ENCODE measurements around the gene BMP3. TPM values are rescaled to one million over a fixed set of nuclear protein-coding genes. Genes with fewer than 3 reads are reported as not detected.
"Not testable (repeated sequence)": the region's sequence is repeated elsewhere in the genome, so short reads cannot be mapped to it uniquely, and the experiment has no call there.

Gene BMP3
- total RNA-seq, 3 donors from 2014 or later (not counting 1 experiment from before 2014, with no cell fraction given): not detected

DNA sequence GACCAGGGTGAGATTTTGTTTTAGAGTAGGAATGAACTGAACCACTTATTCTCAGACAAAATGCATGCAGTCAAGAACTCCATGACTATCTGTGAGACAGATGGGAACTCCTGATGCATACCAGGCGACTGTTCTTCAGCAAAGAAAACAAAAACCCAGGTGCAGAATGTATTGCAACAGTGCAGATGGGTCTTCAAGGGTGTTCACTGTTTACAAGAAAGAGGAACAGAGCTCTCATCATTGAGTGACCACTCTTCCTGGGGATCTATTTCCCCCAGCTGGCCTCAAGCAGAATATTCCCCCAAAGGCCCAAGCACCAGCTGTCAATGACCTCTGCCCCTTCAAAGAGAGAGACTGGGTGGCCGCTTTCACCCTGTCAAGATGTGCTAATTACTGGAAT lies 39.7 kb upstream of the BMP3 start:
- Histone ChIP-seq H3K9me3 (ENCODE audit: control insufficient read depth, insufficient read depth, low read length) (no peaks in the 10 kb centered on the region), H3K27me3 (ENCODE audit: control insufficient read depth, insufficient read depth, low read length) (no peaks in the 10 kb centered on the region), H3K27ac (ENCODE audit: low read length) (no peak overlapping the region), H3K36me3 (ENCODE audit: control insufficient read depth, insufficient read depth, low read length) (no peaks in the 10 kb centered on the region), H3K4me1 (ENCODE audit: control insufficient read depth, insufficient read depth, low read length) (no peaks in the 10 kb centered on the region), H3K4me3 (ENCODE audit: low read length) (no peak overlapping the region)
- TF ChIP-seq, protein P1, sequence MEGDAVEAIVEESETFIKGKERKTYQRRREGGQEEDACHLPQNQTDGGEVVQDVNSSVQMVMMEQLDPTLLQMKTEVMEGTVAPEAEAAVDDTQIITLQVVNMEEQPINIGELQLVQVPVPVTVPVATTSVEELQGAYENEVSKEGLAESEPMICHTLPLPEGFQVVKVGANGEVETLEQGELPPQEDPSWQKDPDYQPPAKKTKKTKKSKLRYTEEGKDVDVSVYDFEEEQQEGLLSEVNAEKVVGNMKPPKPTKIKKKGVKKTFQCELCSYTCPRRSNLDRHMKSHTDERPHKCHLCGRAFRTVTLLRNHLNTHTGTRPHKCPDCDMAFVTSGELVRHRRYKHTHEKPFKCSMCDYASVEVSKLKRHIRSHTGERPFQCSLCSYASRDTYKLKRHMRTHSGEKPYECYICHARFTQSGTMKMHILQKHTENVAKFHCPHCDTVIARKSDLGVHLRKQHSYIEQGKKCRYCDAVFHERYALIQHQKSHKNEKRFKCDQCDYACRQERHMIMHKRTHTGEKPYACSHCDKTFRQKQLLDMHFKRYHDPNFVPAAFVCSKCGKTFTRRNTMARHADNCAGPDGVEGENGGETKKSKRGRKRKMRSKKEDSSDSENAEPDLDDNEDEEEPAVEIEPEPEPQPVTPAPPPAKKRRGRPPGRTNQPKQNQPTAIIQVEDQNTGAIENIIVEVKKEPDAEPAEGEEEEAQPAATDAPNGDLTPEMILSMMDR (IDR thresholded peaks at IDR 0.05): no peak
- H3K36me3 Mint-ChIP-seq: no peaks in the 10 kb centered on the region
- intact Hi-C loops (cut with micrococcal nuclease): loop anchor here (1.0 to 5.0 kb wide), 3 partner anchors 46 to 630 kb away; no protein-coding TSS in a partner anchor
- ATAC-seq (no peak), DNase-seq (no peak)
- no peak overlapping the region for H3K4me3 Mint-ChIP-seq
- no peaks in the 10 kb centered on the region for H3K9me3 Mint-ChIP-seq
- H3K4me1 Mint-ChIP-seq: peaks cover 5 to 7% of the 10 kb centered on the region in 2 donors
- no peak overlapping the region for H3K27ac Mint-ChIP-seq
- H3K27me3 Mint-ChIP-seq (ENCODE audit: low read depth in 2 of 2): peaks cover 0 to 5% of the 10 kb centered on the region in 2 donors
- WGBS (ENCODE audit: insufficient coverage): 54% methylated on average over 2 of the region's 2 CpGs

DNA sequence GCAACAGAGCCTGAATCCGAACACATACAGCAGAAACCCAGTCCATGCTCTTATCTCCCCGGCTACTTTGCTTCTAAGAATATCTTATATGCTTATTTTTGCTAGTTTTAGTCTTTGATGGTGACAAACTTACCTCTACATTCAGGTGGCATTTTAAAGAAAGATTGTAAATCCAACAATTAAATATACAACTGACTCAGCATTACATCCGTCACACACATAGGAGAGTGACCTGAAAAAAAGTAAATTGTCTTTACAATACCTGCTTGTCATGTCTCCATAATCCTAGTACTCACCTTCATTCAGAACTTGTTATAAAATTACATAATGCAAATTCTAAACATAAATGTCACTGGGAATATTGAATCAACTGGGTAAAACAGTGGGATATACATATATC lies 30.6 kb upstream of the BMP3 start:
- no peaks in the 10 kb centered on the region for H3K9me3 Mint-ChIP-seq
- H3K9me3 ChIP-seq (ENCODE audit: control insufficient read depth, insufficient read depth, low read length): no peaks in the 10 kb centered on the region
- H3K4me1 ChIP-seq (ENCODE audit: control insufficient read depth, insufficient read depth, low read length): peaks cover 5% of the 10 kb centered on the region
- TF ChIP-seq, protein P1 (IDR thresholded peaks at IDR 0.05): no peak
- no peak overlapping the region for H3K27ac ChIP-seq (ENCODE audit: low read length)
- peaks cover 23% of the 10 kb centered on the region in 2 donors for H3K4me1 Mint-ChIP-seq
- no peaks in the 10 kb centered on the region for H3K27me3 ChIP-seq (ENCODE audit: control insufficient read depth, insufficient read depth, low read length)
- ATAC-seq (no peak), DNase-seq (no peak)
- H3K27me3 Mint-ChIP-seq (ENCODE audit: low read depth in 2 of 2): peaks cover 0 to 3% of the 10 kb centered on the region in 2 donors
- no peaks in the 10 kb centered on the region for H3K36me3 Mint-ChIP-seq
- WGBS (ENCODE audit: insufficient coverage): 71% methylated on average over 3 of the region's 3 CpGs
- no peak overlapping the region for H3K4me3 Mint-ChIP-seq
- H3K36me3 ChIP-seq (ENCODE audit: control insufficient read depth, insufficient read depth, low read length): no peaks in the 10 kb centered on the region
- H3K4me3 ChIP-seq (ENCODE audit: low read length): no peak overlapping the region
- intact Hi-C loops (cut with micrococcal nuclease): no loop called here
- H3K27ac Mint-ChIP-seq: no peak overlapping the region

DNA sequence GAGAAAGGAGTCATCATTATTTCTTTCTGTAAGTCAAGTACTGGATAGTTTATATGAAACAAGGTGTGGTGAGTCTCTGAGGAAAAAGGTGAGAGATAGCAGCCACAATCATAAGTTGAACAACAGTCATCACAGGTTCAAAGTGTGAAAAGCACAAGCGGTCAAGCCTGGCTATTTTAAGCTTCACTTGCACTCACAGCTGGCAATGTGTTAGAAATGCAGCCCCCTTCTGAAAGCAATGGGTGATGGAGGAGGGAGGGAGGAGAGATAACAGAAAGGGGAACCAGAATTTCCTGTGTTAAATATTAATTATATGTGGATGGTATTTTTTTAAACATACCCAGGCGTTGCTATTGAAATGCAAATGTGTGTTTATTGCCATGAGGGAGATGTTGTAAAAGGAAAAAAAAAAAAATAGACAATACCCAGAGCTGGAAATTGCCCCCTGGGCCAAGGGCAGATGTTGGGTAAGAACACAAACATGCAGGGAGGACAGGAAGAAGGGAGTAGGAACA lies 26.9 kb upstream of the BMP3 start:
- TF ChIP-seq, protein P1 (IDR thresholded peaks at IDR 0.05): no peak
- WGBS (ENCODE audit: insufficient coverage): 10% methylated on average over 2 of the region's 2 CpGs
- Histone ChIP-seq H3K4me1 (ENCODE audit: control insufficient read depth, insufficient read depth, low read length) (peaks cover 5% of the 10 kb centered on the region), H3K27me3 (ENCODE audit: control insufficient read depth, insufficient read depth, low read length) (no peaks in the 10 kb centered on the region), H3K36me3 (ENCODE audit: control insufficient read depth, insufficient read depth, low read length) (no peaks in the 10 kb centered on the region), H3K4me3 (ENCODE audit: low read length) (no peak overlapping the region), H3K9me3 (ENCODE audit: control insufficient read depth, insufficient read depth, low read length) (no peaks in the 10 kb centered on the region), H3K27ac (ENCODE audit: low read length) (no peak overlapping the region)
- Mint-ChIP-seq H3K4me3 (peak overlapping the region; percentile 73), H3K4me1 (peaks cover 26 to 28% of the 10 kb centered on the region in 2 donors), H3K36me3 (peaks cover 7% of the 10 kb centered on the region), H3K9me3 (no peaks in the 10 kb centered on the region), H3K27ac (peak overlapping the region; percentile 9 to 77), H3K27me3 (ENCODE audit: low read depth in 2 of 2) (peaks cover 0 to 7% of the 10 kb centered on the region in 2 donors)
- intact Hi-C loops (cut with micrococcal nuclease): no loop called here
- DNase-seq (peak; percentile 6 to 22), ATAC-seq (peak; percentile 84 to 96 (median 88))

DNA sequence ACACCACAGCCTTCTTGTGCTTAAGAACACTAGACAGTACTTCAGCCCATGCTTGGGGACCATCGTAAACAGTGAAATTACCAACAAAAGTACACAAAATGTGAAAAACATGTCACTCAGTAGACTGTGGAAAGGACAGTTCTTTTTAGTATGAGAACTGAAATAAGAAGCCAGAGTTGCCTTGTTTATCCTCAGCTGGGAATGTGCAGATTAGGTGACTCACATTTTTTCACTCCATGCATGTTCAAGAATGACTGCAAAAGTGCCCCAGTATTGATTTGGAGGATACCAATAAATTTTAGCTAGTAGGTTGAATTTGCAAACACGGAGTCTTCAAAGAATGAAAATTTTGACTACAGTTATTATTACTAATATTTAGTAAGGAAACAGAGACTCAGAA lies 23.1 kb upstream of the BMP3 start:
- H3K4me3 ChIP-seq (ENCODE audit: low read length): no peak overlapping the region
- Mint-ChIP-seq H3K4me3 (no peak overlapping the region), H3K4me1 (peaks cover 26 to 28% of the 10 kb centered on the region in 2 donors), H3K9me3 (no peaks in the 10 kb centered on the region), H3K27me3 (ENCODE audit: low read depth in 2 of 2) (peaks cover 0 to 7% of the 10 kb centered on the region in 2 donors), H3K27ac (no peak overlapping the region), H3K36me3 (peaks cover 7% of the 10 kb centered on the region)
- H3K27ac ChIP-seq (ENCODE audit: low read length): no peak overlapping the region
- no peaks in the 10 kb centered on the region for H3K9me3 ChIP-seq (ENCODE audit: control insufficient read depth, insufficient read depth, low read length)
- H3K36me3 ChIP-seq (ENCODE audit: control insufficient read depth, insufficient read depth, low read length): no peaks in the 10 kb centered on the region
- DNase-seq (no peak), ATAC-seq (no peak)
- H3K27me3 ChIP-seq (ENCODE audit: control insufficient read depth, insufficient read depth, low read length): no peaks in the 10 kb centered on the region
- no CpG with 5 or more reads among the region's 2 CpGs for WGBS (ENCODE audit: insufficient coverage)
- TF ChIP-seq, protein P1 (IDR thresholded peaks at IDR 0.05): no peak
- peaks cover 7% of the 10 kb centered on the region for H3K4me1 ChIP-seq (ENCODE audit: control insufficient read depth, insufficient read depth, low read length)
- intact Hi-C loops (cut with micrococcal nuclease): no loop called here

DNA sequence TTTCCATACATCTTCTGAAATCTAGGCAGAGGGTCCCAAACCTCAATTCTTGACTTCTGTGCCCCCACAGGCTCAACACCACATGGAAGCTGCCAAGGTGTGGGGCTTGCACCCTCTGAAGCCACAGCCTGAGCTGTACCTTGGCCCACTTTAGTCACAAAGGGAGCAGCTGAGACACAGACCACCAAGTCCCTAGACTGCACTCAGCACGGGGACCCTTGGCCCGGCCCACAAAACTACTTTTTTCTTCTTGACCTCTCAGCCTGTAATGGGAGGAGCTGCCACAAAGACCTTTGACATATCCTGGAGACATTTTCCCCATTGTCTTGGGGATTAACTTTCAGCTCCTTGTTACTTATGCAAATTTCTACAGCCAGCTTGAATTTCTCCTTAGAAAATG lies 13.9 kb upstream of the BMP3 start:
- H3K27ac Mint-ChIP-seq; intact Hi-C loops (cut with micrococcal nuclease); H3K36me3 Mint-ChIP-seq; DNase-seq; H3K4me1 ChIP-seq (ENCODE audit: control insufficient read depth, insufficient read depth, low read length); H3K36me3 ChIP-seq (ENCODE audit: control insufficient read depth, insufficient read depth, low read length); H3K4me3 Mint-ChIP-seq; H3K9me3 ChIP-seq (ENCODE audit: control insufficient read depth, insufficient read depth, low read length); H3K9me3 Mint-ChIP-seq; H3K4me1 Mint-ChIP-seq; H3K27ac ChIP-seq (ENCODE audit: low read length); H3K27me3 Mint-ChIP-seq (ENCODE audit: low read depth in 2 of 2); H3K4me3 ChIP-seq (ENCODE audit: low read length); ATAC-seq; H3K27me3 ChIP-seq (ENCODE audit: control insufficient read depth, insufficient read depth, low read length): not testable (repeated sequence)
- WGBS (ENCODE audit: insufficient coverage): 68% methylated on average over 2 of the region's 2 CpGs

All from natural killer cell (primary cell).